H9 (cell line): ENCODE results near the gene GARNL3. TPM values are rescaled to one million over a fixed set of nuclear protein-coding genes. Genes with fewer than 3 reads are reported as not detected.

Source experiments
- DNase-seq: peaks from one replicate; pipeline ENCODE4 v3.0.0-alpha.2; 2017
- H2AFZ ChIP-seq: one replicate; pipeline ENCODE4 v1.6.1; 2013; ENCODE audit warnings: mild to moderate bottlenecking, low read length, control low read depth, moderate library complexity
- H2AK5ac ChIP-seq: 2 replicates; pipeline ENCODE4 v1.6.1; 2013; ENCODE audit warnings: low read length, control low read depth, mixed read lengths; ENCODE audit not compliant: insufficient read length
- H2BK120ac ChIP-seq: one replicate; pipeline ENCODE4 v1.6.1; 2013; ENCODE audit warnings: low read depth, mild to moderate bottlenecking, low read length, control low read depth, inconsistent platforms; ENCODE audit not compliant: poor library complexity, severe bottlenecking
- H2BK12ac ChIP-seq: 2 replicates; pipeline ENCODE4 v1.6.1; 2013; ENCODE audit warnings: low read length, control low read depth, mixed read lengths, low read depth; ENCODE audit not compliant: insufficient read length
- H2BK15ac ChIP-seq: 2 replicates; pipeline ENCODE4 v1.6.1; 2013; ENCODE audit warnings: low read depth, low read length, control low read depth
- H2BK20ac ChIP-seq: one replicate; pipeline ENCODE4 v1.6.1; 2013; ENCODE audit warnings: low read depth, mild to moderate bottlenecking, low read length, control low read depth, inconsistent platforms; ENCODE audit not compliant: poor library complexity, severe bottlenecking
- H2BK5ac ChIP-seq: 2 replicates; pipeline ENCODE4 v1.6.1; 2013; ENCODE audit warnings: low read length, control low read depth, mixed read lengths; ENCODE audit not compliant: insufficient read length
- H3K14ac ChIP-seq: 2 replicates; pipeline ENCODE4 v1.6.1; 2013; ENCODE audit warnings: low read length, control low read depth; ENCODE audit not compliant: insufficient read depth
- H3K18ac ChIP-seq: 2 replicates; pipeline ENCODE4 v1.6.1; 2013; ENCODE audit warnings: low read depth, mild to moderate bottlenecking, mixed read lengths, low read length, control low read depth; ENCODE audit not compliant: insufficient read length
- H3K23ac ChIP-seq: 2 replicates; pipeline ENCODE4 v1.6.1; 2013; ENCODE audit warnings: low read length, control low read depth, mixed read lengths, low read depth; ENCODE audit not compliant: insufficient read length
- H3K23me2 ChIP-seq: 2 replicates; pipeline ENCODE4 v1.6.1; 2013; ENCODE audit warnings: low read depth, mild to moderate bottlenecking, mixed read lengths, low read length, control low read depth; ENCODE audit not compliant: insufficient read length, poor library complexity, severe bottlenecking
- H3K27ac ChIP-seq: 2 replicates; pipeline ENCODE4 v1.5.1; 2013; ENCODE audit warnings: low read length, control low read depth, mixed read lengths, low read depth; ENCODE audit not compliant: insufficient read length
- H3K27me3 ChIP-seq: 2 replicates; pipeline ENCODE4 v1.6.1; 2013; ENCODE audit warnings: low read length, control low read depth, inconsistent platforms; ENCODE audit not compliant: insufficient read depth
- H3K4ac ChIP-seq: 2 replicates; pipeline ENCODE4 v1.6.1; 2013; ENCODE audit warnings: low read depth, mild to moderate bottlenecking, control low read depth, inconsistent platforms, low read length, moderate library complexity
- H3K4me1 ChIP-seq: 2 replicates; pipeline ENCODE4 v1.6.1; 2013; ENCODE audit warnings: low read length, control low read depth, inconsistent platforms; ENCODE audit not compliant: insufficient read depth
- H3K4me2 ChIP-seq: 2 replicates; pipeline ENCODE4 v1.6.1; 2013; ENCODE audit warnings: low read length, control low read depth, mixed read lengths; ENCODE audit not compliant: insufficient read length, insufficient read depth
- H3K56ac ChIP-seq: 2 replicates; pipeline ENCODE4 v1.6.1; 2013; ENCODE audit warnings: low read depth, mild to moderate bottlenecking, mixed read lengths, low read length, control low read depth; ENCODE audit not compliant: insufficient read length
- H3K79me1 ChIP-seq: 2 replicates; pipeline ENCODE4 v1.6.1; 2013; ENCODE audit warnings: low read depth, mild to moderate bottlenecking, moderate library complexity, low read length, control low read depth, inconsistent platforms; ENCODE audit not compliant: insufficient read depth, poor library complexity, severe bottlenecking
- H3K79me2 ChIP-seq: 2 replicates; pipeline ENCODE4 v1.6.1; 2013; ENCODE audit warnings: low read length, control low read depth, inconsistent platforms; ENCODE audit not compliant: insufficient read depth
- H3K9ac ChIP-seq: 2 replicates; pipeline ENCODE4 v1.6.1; 2013; ENCODE audit warnings: low read length, control low read depth, mixed read lengths; ENCODE audit not compliant: insufficient read length; ENCODE audit errors: extremely low read depth
- H3K9me3 ChIP-seq: one replicate; pipeline ENCODE4 v1.6.1; 2013; ENCODE audit warnings: low read depth, low read length, inconsistent platforms; ENCODE audit not compliant: control insufficient read depth
- H3T11ph ChIP-seq: one replicate; pipeline ENCODE4 v1.6.1; 2013; ENCODE audit warnings: mild to moderate bottlenecking, low read length, control low read depth, inconsistent platforms
- H4K20me1 ChIP-seq: one replicate; pipeline ENCODE4 v1.6.1; 2013; ENCODE audit not compliant: control insufficient read depth, insufficient read length, insufficient read depth
- H4K5ac ChIP-seq: 2 replicates; pipeline ENCODE4 v1.6.1; 2013; ENCODE audit warnings: low read depth, mild to moderate bottlenecking, mixed read lengths, low read length, control low read depth; ENCODE audit not compliant: insufficient read length
- H4K8ac ChIP-seq: replicated peaks from 2 replicates; pipeline ENCODE4 v1.6.1; 2013; ENCODE audit warnings: low read length, control low read depth, mixed read lengths, low read depth; ENCODE audit not compliant: insufficient read length
- H4K91ac ChIP-seq: 2 replicates; pipeline ENCODE4 v1.6.1; 2013; ENCODE audit warnings: low read depth, mild to moderate bottlenecking, moderate library complexity, mixed read lengths, low read length, control low read depth; ENCODE audit not compliant: insufficient read length
- H3K27ac Mint-ChIP-seq, 3 experiments: 2 replicates in 2 of 3; 3 replicates in 1 of 3; pipeline ENCODE4 v1.8.0; 2020 to 2021; ENCODE audit warnings: mixed read lengths in 3 of 3, mild to moderate bottlenecking in 1 of 3, moderate library complexity in 1 of 3
- H3K27me3 Mint-ChIP-seq: 2 replicates; pipeline ENCODE4 v1.8.0; 2021; ENCODE audit warnings: low read depth, mild to moderate bottlenecking, moderate library complexity, mixed read lengths
- H3K36me3 Mint-ChIP-seq, 3 experiments: 2 replicates in 2 of 3; 3 replicates in 1 of 3; pipeline ENCODE4 v1.8.0; 2020 to 2021; ENCODE audit warnings: low read depth in 3 of 3, mixed read lengths in 3 of 3; ENCODE audit not compliant: insufficient read depth in 1 of 3
- H3K4me1 Mint-ChIP-seq, 2 experiments: 2 replicates each; pipeline ENCODE4 v1.8.0; 2020; ENCODE audit warnings: mixed read lengths in 2 of 2
- H3K4me3 Mint-ChIP-seq, 2 experiments: 2 replicates in 1 of 2; 3 replicates in 1 of 2; pipeline ENCODE4 v1.8.0; 2020 to 2021; ENCODE audit warnings: mild to moderate bottlenecking in 2 of 2, mixed read lengths in 2 of 2, moderate library complexity in 1 of 2
- H3K9me3 Mint-ChIP-seq, 2 experiments: 2 replicates in 1 of 2; 3 replicates in 1 of 2; pipeline ENCODE4 v1.8.0; 2020; ENCODE audit warnings: mild to moderate bottlenecking in 2 of 2, mixed read lengths in 2 of 2, moderate library complexity in 1 of 2
- WGBS: extraction: QIAGEN DNeasy Blood & Tissue Kit; methylation state at CpG from one replicate; pipeline ENCODE4 v1.1.7; 2013; ENCODE audit warnings: missing lambda C conversion rate, low lambda C conversion rate, mixed read lengths; ENCODE audit not compliant: insufficient read length; ENCODE audit errors: extremely low coverage; 5-methylcytosine and 5-hydroxymethylcytosine counted together
- total RNA-seq: library from RNA; stranded (reverse); gene quantifications from 2 replicates; pipeline ENCODE4 v1.2.1, GENCODE V29; 2021
- TF ChIP-seq, protein P1 (sequence below): fragments of 200-600 bp; sonication (generic); conservative IDR thresholded peaks from 3 replicates; pipeline ENCODE4 v1.8.0; 2021; ENCODE audit warnings: antibody characterized with exemption, mild to moderate bottlenecking

The GARNL3 gene
- total RNA-seq, 1 experiment from 2014 or later = 8.7 TPM

DNA sequence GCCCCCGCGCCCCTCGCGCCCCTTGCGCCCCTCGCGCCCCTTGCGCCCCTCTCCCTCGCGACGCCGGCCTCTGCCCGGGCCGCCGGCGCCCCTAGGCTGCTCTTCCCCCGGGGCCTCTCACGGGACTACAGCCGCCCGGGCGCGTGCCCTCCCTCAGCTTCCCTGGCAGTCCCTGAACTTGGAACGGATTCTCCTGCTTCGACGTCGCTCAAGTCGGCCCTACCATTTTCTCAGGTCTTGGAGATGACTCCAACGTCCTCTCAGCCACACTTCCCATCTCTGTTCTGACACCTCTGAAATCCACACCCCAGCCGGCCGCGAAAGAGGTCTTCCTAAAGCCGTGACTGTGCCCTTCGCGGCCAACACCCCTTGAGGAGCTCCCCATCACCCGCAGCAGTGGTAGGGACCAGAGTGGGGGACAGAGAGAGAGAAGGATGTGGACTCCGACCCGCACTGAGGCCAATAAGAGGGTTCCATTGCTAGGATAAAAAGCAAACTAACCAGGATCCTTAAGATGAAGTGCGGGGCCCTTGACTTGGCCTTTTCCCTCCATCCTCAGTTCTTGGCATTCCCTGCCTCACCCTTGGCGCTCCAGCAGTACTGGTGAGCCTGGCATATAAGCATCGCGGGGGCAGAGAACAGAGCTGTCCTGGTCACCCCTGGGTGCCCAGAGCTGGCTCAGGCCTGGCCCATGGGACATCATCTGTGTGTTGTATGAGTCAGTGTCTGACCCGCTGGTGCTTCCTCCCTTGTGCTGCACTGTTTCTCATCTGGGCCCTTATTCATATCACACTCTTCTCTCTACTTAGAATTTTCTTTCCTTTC, 38.6 kb upstream of the GARNL3 start:
- Mint-ChIP-seq H3K4me3 (peak overlapping the region; percentile 69 to 86), H3K9me3 (no peaks in the 10 kb centered on the region; a peak in 1 of 5 replicates), H3K27me3 (peaks cover 37% of the 10 kb centered on the region), H3K36me3 (peaks cover 0 to 2% (median 0%) of the 10 kb centered on the region in 3 experiments; a peak in 2 of 7 replicates), H3K27ac (peak overlapping the region in 1 of 3 experiments; percentile 63; a peak in 1 of 7 replicates), H3K4me1 (peaks cover 14 to 17% of the 10 kb centered on the region in 2 experiments)
- Histone ChIP-seq H3K9ac (no peak overlapping the region), H2BK20ac (no peak overlapping the region), H2BK15ac (no peak overlapping the region), H3K23me2 (peaks cover 11% of the 10 kb centered on the region), H3K79me1 (no peaks in the 10 kb centered on the region), H3K4me2 (peak overlapping the region; percentile 31), H3K14ac (no peak overlapping the region), H4K20me1 (no peaks in the 10 kb centered on the region), H3K9me3 (no peaks in the 10 kb centered on the region), H4K91ac (no peak overlapping the region), H3K4me1 (no peaks in the 10 kb centered on the region), H3K23ac (no peak overlapping the region), H3K79me2 (no peaks in the 10 kb centered on the region), H3K18ac (no peak overlapping the region), H2BK5ac (no peak overlapping the region), H3T11ph (no peak overlapping the region), H4K8ac (no peak overlapping the region), H3K27ac (no peak overlapping the region), H3K4ac (no peak overlapping the region), H2BK12ac (no peak overlapping the region), H3K56ac (no peak overlapping the region), H3K27me3 (no peaks in the 10 kb centered on the region; the same call in 1 of the 2 replicates), H2BK120ac (no peak overlapping the region), H2AFZ (no peak overlapping the region), H4K5ac (no peak overlapping the region), H2AK5ac (no peak overlapping the region)
- TF ChIP-seq, protein P1, sequence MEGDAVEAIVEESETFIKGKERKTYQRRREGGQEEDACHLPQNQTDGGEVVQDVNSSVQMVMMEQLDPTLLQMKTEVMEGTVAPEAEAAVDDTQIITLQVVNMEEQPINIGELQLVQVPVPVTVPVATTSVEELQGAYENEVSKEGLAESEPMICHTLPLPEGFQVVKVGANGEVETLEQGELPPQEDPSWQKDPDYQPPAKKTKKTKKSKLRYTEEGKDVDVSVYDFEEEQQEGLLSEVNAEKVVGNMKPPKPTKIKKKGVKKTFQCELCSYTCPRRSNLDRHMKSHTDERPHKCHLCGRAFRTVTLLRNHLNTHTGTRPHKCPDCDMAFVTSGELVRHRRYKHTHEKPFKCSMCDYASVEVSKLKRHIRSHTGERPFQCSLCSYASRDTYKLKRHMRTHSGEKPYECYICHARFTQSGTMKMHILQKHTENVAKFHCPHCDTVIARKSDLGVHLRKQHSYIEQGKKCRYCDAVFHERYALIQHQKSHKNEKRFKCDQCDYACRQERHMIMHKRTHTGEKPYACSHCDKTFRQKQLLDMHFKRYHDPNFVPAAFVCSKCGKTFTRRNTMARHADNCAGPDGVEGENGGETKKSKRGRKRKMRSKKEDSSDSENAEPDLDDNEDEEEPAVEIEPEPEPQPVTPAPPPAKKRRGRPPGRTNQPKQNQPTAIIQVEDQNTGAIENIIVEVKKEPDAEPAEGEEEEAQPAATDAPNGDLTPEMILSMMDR = no peak
- DNase-seq = no peak
- WGBS = no CpG with 5 or more reads among the region's 42 CpGs
